IPS DF 4.7 (cell line): ENCODE data around the gene MAP4K5.
"Not testable (repeated sequence)": the region's sequence is repeated elsewhere in the genome, so short reads cannot be mapped to it uniquely, and the experiment has no call there.

Source experiments
- DNase-seq: peaks from one replicate; pipeline ENCODE4 v3.0.0-alpha.2; 2013; ENCODE audit warnings: low spot score; ENCODE audit errors: extremely low read depth

Gene MAP4K5

DNA sequence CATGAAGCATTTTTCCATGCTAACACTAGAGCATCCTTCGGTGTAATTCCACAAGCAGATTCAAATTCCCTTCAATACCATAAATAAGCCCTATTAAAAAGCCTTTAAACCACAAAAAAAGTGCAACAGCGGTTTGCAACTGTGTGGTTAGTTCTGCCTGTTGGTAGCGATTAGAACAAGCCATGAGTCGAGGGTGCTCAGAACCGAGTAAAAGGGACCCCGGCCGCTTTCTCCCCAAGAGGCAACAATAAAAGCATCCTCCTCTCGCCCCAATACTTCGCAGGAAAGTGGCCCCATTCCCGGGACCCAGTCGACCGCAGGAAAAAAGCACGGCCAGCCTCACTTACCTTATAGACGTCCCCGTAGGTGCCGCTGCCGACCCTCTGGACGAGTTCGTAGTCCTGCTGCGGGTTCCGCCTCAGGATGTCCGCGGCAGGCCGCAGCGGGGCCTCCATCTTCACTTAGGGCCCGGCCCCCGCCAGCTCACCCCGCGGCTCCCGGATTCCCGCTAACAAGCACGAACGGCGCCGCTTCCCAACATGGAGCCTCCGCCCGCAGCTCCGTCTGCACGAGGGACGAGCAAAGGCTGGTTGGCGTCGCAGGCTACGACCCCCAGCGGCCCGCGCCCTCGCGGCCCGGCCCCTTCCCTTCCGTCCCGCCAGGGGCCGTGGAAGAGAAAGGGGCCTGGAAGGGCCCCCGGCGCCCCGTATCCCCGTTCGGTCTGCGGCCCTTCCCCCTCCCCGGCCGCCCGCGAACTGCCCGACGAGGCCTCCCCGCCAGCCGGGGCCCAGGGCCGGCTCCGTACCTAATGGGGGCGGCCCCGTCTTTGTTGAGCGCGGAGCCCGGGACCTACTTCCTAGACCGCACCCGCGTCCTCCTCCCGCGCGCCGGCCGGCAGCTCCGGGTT is 521 bp downstream of the MAP4K5 start:
- no peak for DNase-seq

DNA sequence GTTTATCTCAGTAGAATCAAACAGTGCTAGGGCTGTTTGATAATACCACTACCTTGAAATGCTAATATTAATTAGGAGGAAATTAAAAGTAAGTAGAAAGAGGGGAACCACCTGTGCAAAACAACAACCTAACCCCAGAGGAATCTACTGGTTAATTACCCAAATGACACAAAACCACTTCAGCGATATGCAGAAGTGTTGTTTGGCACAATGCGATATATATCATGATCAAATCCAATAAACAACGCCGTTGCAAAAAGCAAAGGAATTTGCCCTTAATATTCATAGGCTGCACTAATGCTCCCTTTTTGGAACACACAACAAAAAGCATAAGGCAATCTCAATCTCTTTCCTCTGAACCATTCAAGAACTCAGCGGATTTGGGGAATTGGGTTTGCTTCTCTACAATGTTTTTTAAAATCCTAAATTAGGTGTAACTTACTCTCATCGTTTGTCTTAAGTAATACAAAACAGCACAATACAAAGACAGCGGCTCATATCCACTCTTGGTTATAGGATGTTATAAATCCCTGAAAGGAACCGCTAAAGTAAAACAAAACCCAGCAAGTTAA is 1.5 kb downstream of the MAP4K5 start:
- no peak for DNase-seq

GRCh38 chr14:50530358-50530757 is 2.0 kb downstream of the MAP4K5 start:
- DNase-seq: no peak

- no peak for DNase-seq
These were observed 2.8 kb downstream of the MAP4K5 start for GRCh38 chr14:50529288-50530179.

DNA sequence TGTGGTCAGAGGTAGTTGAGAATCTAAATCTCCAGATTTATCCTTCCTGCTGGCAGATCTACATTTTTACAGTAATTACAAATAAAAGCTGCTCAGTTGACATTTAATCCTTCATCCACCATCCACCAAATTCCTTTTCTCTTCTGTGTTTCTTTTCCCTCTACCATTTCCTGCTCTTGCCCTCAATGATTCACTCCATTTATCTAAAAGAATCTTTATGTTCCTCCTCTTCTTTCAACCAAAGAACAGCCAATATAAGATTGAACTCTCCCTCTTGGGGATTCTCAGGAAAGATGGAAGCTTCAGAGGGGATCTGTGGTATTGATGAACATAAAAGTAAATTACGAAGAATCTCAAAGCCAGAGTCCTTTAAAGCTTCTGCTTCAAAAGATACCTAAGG is 4.4 kb downstream of the MAP4K5 start:
- DNase-seq: no peak

DNA sequence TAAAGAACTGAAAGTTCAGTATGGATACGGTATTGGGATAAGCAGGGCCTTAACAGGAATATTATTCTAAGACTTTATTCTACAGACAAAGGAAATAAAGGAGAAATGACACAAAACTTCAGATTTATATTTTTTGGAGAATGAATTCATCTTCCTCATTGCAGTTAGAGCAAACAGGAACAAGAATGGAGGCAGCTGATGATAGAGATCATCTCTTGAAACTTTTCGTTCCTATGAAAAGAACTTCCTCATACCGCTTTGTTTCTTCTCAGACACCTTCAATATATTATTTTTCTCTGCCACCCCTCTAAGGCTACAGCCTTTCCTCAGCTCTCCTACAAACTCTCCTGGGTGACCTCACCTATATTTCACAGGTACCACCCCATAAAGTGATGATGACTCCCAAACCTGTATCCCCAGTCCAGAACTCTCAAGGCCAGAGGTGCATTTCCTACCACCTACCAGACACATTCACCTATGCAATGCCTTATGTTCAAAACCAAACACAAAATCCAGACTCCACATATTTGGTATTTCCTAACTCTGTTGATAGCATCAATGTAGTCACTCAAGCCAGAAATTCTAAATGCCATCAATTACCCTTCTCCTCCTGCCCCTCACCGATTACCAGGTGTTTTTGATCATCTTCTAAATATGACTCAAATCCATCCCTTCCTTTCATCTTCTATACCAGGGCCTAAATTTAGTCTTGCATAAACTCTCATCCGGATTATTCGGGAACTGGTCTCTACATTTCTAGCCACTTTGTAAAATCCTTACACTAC is 7.4 kb downstream of the MAP4K5 start:
- no peak for DNase-seq

DNA sequence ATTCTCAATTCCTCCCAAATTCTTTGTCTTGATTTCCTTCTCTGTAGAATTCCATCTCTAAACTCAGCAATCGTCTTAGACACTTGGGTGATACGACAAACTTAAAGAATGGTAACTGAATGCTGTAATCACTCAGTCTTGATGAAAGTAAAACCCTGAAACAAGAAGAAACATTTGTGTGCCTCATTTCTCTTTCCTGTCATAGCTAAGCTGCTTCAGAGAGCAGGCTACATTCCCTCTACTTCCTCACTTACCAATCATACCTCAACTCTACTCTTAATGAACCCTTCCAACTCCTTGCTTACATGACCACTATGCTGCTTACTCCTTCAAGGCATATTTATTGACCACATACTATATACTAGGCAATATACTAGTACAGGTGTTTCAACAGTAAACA is 8.3 kb downstream of the MAP4K5 start:
- no peak for DNase-seq

DNA sequence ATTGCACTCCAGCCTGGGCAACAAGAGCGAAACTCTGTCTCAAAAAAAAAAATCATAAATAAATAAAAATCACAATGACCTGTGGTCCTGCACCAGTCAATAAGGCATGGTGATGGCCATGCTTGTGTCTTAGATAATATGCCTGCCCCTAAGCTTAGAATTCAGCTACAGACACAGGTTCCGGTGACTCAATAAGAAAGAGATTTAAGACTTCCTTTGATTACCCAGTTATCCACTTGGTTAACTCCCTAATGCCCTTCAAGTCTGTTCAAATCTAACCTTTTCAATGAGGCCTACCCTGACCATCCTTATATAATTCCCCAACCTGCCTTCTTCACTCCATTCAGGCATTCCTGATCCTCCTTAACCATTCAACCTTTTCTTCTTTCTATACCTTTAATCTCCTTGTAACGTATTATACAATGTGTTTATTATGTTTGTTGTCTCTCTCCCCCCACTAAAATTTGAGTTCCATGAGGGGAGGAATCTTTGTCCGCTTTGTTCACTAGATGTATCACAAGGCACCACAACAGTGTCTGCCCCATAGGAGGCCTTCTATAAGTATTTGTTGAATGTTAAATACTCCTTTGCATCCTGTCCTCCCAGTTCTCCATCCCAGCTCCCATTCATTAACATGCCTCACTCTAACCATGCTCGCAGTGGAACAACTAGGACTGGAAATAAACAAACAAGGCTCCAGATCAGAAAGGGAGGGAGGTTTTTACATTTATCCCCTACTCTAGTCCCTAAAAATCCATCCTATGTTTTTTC is 8.9 kb downstream of the MAP4K5 start:
- DNase-seq: no peak

DNA sequence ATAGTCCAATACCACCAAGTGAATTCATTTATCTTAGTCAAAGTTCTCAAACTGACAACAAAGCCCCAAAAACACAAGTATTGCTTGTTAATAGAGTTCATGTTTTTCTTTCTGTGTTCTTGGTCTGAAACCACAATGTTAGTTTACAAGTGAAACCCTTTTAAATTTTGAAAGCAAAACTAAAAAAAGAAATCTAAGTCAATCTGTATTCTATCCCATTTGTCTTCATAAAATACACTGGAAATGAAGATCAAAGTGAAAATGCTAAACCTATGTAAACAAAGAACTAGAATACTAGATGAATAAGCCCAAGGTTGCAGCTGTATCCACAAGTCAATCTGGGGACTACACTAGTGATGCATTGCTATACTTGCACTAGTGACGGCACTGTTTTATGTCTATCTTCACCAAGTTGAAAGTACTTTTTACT is 10.4 kb downstream of the MAP4K5 start:
- no peak for DNase-seq

- DNase-seq: no peak
These were observed 11.2 kb downstream of the MAP4K5 start for GRCh38 chr14:50520947-50521815.

DNA sequence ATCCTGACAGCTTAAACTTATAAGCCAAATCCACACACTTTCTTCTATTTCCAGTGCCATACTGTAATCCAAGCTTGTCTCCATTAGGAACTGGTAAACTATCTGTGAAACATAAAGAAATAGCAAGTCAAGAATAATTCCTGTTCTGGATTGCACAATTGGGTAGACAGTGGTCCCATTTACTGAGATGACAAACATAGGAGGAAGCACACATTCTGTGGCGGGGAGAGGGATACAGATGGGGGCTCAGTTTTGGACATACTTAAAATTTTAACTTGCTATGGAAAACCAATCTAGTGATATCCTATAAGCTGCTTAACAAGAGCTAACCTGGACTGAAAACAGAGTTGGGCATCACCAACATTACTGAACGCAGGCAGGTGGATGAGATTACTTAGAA is 16.3 kb downstream of the MAP4K5 start:
- no peak for DNase-seq

DNA sequence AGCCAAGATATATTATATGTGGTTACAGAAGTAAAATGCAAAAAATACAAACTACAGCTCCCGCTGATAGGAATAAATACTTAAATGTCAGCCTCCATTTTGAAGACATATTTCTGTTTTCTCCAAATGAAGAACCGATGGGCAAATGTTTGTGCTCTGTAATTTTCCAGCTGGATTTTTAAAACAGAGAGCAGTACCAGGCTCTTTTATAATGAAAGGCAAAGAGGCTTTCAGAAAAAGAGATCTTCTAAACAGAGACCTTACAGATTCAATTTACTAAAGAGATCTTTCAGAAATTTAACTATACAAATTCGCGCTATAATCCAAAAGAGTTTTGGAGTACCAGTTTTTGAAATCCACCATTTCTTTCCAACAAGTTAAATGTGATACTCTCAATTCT is 19.9 kb downstream of the MAP4K5 start:
- no peak for DNase-seq

DNA sequence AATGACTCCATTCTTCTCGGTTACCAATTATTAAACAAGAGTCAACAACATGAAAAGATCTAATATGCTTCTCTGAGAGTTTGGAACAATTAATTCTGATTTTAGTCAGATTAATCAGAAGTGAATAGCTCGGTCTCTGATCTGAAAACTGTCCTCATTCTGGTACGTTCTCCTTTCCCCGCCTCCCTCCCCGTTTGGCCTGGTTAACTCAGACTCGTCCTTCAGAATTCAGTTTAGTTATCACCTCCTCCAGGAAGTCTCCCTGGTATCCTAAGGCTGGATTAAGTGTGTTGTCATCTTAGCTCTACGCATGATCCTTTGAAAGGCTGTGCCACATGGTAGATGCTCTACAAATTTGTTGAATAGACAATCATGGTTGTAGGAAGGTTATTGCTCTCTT is 22.2 kb downstream of the MAP4K5 start:
- DNase-seq: no peak

- not testable (repeated sequence) for DNase-seq
These were observed 25.3 kb downstream of the MAP4K5 start for GRCh38 chr14:50507078-50507477.

GRCh38 chr14:50501642-50502041 is 30.7 kb downstream of the MAP4K5 start:
- DNase-seq: no peak

- DNase-seq: no peak
These were observed 35.0 kb downstream of the MAP4K5 start for GRCh38 chr14:50497351-50497750.

- DNase-seq: no peak
These were observed 42.5 kb downstream of the MAP4K5 start for GRCh38 chr14:50489851-50490250.

DNA sequence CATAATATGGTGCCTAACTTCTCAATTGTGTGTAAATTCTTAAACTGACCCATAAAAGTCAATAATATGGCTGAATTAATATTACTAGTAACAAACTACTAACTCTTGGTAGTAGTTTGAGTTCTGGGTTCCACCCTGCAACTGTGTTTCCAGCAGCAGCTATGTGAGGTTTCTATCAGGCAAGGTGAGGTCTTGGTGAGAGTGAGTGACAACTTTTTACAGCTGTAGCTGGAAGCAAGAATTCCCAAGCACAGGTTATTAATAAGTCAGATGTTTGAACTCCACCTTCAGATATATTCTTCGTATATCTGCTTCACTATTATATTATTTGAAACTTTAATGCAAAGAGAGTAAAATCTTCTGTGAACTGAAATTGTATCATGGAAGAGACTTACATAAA is 43.8 kb downstream of the MAP4K5 start:
- DNase-seq: no peak

DNA sequence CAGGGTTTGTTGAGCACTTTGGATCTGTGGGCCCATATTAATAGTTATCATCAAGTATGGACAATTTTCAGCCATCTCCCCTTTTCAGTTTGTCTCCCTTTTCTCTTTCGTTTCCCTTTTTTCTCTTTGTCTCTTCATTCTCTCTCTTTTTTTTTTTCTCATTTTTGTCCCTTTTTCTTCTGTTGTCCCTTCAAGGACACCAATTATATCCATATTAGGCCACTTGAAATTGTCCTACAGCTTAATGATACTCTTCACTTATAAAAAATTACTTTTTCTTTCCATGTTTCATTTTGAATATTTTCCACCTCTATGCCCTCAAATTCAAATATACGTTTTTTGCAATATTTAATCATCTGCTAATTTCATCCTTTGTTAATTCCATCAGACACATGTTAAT is 53.3 kb downstream of the MAP4K5 start:
- no peak for DNase-seq
